Astrocyte (in vitro differentiated cells and primary cell): ENCODE data around the gene TRMT6. TPM values are rescaled to one million over a fixed set of nuclear protein-coding genes. Genes with fewer than 3 reads are reported as not detected.
A peak's percentile ranks its signal among the peaks of the same experiment; 100 is the strongest.

Experiments used
- DNase-seq: peaks from one replicate; pipeline ENCODE4 v3.0.0-alpha.2; 2010; ENCODE audit warnings: low read depth
- FAIRE-seq: peaks from 2 replicates; lab custom pipeline; 2011; peaks lifted over from hg19 to GRCh38; lab: Jason Lieb, UNC
- H2AFZ ChIP-seq: 2 replicates; pipeline ENCODE4 v1.6.0; 2012; ENCODE audit warnings: low read depth, low read length, inconsistent platforms
- H3K27ac ChIP-seq: 2 replicates; pipeline ENCODE4 v1.5.1; 2011; ENCODE audit warnings: low read depth, low read length, inconsistent platforms
- H3K27me3 ChIP-seq: 2 replicates; pipeline ENCODE4 v1.6.0; 2011; ENCODE audit warnings: low read length, inconsistent platforms; ENCODE audit not compliant: insufficient read depth
- H3K36me3 ChIP-seq: 2 replicates; pipeline ENCODE4 v1.5.1; 2011; ENCODE audit warnings: low read length, inconsistent platforms; ENCODE audit not compliant: insufficient read depth
- H3K4me1 ChIP-seq: 2 replicates; pipeline ENCODE4 v1.5.1; 2011; ENCODE audit warnings: low read length, inconsistent platforms; ENCODE audit not compliant: insufficient read depth
- H3K4me2 ChIP-seq: 2 replicates; pipeline ENCODE4 v1.6.0; 2012; ENCODE audit warnings: low read length, inconsistent platforms
- H3K4me3 ChIP-seq: 2 replicates; pipeline ENCODE4 v1.5.1; 2011; ENCODE audit warnings: low read depth, mild to moderate bottlenecking, low read length, inconsistent platforms; ENCODE audit not compliant: insufficient read depth
- H3K79me2 ChIP-seq: 2 replicates; pipeline ENCODE4 v1.6.0; 2012; ENCODE audit warnings: mild to moderate bottlenecking, low read length, inconsistent platforms; ENCODE audit not compliant: insufficient read depth
- H3K9ac ChIP-seq: 2 replicates; pipeline ENCODE4 v1.6.0; 2012; ENCODE audit warnings: mild to moderate bottlenecking, low read length, inconsistent platforms
- H3K9me3 ChIP-seq: 2 replicates; pipeline ENCODE4 v1.5.1; 2012; ENCODE audit warnings: low read depth, mild to moderate bottlenecking, low read length, inconsistent platforms; ENCODE audit not compliant: insufficient read depth
- H4K20me1 ChIP-seq: 2 replicates; pipeline ENCODE4 v1.6.0; 2012; ENCODE audit warnings: low read length, inconsistent platforms; ENCODE audit not compliant: insufficient read depth
- H3K27ac Mint-ChIP-seq: one replicate; pipeline ENCODE4 v1.8.0; 2021; ENCODE audit warnings: mild to moderate bottlenecking, mixed read lengths; ENCODE audit not compliant: unreplicated experiment
- H3K27me3 Mint-ChIP-seq: one replicate; pipeline ENCODE4 v1.8.0; 2021; ENCODE audit warnings: low read depth, mixed read lengths; ENCODE audit not compliant: unreplicated experiment
- H3K36me3 Mint-ChIP-seq: one replicate; pipeline ENCODE4 v1.8.0; 2021; ENCODE audit warnings: low read depth, mixed read lengths; ENCODE audit not compliant: unreplicated experiment
- H3K4me1 Mint-ChIP-seq: one replicate; pipeline ENCODE4 v1.8.0; 2021; ENCODE audit warnings: low read depth, mixed read lengths; ENCODE audit not compliant: unreplicated experiment
- H3K4me3 Mint-ChIP-seq: one replicate; pipeline ENCODE4 v1.8.0; 2021; ENCODE audit warnings: mild to moderate bottlenecking, moderate library complexity, mixed read lengths; ENCODE audit not compliant: unreplicated experiment
- H3K9me3 Mint-ChIP-seq: one replicate; pipeline ENCODE4 v1.8.0; 2021; ENCODE audit warnings: mild to moderate bottlenecking, mixed read lengths; ENCODE audit not compliant: unreplicated experiment
- CTCF ChIP-seq: IDR thresholded peaks from 2 replicates; pipeline ENCODE4 v1.5.1; 2011; ENCODE audit warnings: low read depth, mild to moderate bottlenecking, inconsistent platforms, low read length, moderate library complexity; ENCODE audit not compliant: insufficient read depth
- EZH2 ChIP-seq: IDR thresholded peaks from 2 replicates; pipeline ENCODE4 v1.6.1; 2012; ENCODE audit warnings: mild to moderate bottlenecking, low read length, inconsistent platforms; ENCODE audit not compliant: insufficient read depth
- total RNA-seq: library from RNA; stranded (reverse); gene quantifications from 2 replicates; pipeline ENCODE4 v1.2.1, GENCODE V29; 2021

Gene TRMT6
- total RNA-seq, 1 donor from 2014 or later: 14.4 TPM

DNA sequence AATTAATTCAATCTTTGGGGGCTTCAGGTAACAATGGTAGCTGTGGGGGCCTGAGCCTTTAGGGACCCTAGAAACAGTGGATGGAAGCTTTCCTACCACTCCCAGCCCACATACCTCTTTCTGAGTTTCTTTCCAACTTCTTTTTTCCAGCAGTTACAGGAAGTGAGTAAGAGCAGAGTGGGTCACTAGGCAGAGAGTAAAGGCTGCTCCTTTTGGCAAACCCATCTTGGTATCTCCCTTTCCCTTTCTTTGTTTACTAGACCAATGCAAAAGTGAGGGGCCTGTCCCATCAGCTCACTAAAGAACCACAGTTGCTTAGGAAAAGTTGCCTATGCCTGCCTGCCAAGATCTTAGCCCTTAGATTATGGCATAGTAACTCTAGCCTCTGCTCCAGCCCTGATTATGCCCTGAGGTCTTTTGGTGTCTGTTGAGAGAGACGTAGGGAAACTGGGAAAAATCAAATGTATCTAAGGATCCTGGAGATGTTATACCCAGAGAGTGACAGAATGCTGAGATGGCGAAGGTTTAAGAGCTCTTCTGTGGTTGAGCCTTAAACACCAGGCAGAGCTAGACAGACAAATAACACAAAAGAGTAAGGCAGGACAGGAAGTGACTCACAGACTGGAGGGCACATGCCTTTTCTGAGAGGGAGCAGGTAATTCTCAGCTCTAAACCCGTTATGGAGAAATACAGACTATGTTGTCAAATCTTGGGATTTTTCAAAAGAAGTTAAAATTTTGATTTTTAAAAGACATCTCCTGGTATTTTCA is 31.3 kb downstream of the TRMT6 start:
- H3K9me3 ChIP-seq: no peaks in the 10 kb centered on the region
- H4K20me1 ChIP-seq: no peaks in the 10 kb centered on the region
- peaks cover 18% of the 10 kb centered on the region for H3K4me1 ChIP-seq
- no peaks in the 10 kb centered on the region for H3K36me3 Mint-ChIP-seq
- peak overlapping the region; percentile 90 for H3K27ac Mint-ChIP-seq
- H3K4me1 Mint-ChIP-seq: peaks cover 27% of the 10 kb centered on the region
- DNase-seq (peak; percentile 69), FAIRE-seq (peak; percentile 92)
- peak overlapping the region; percentile 53 for H3K27ac ChIP-seq
- H3K36me3 ChIP-seq: no peaks in the 10 kb centered on the region
- peaks cover 4% of the 10 kb centered on the region for H3K9me3 Mint-ChIP-seq
- peak overlapping the region; percentile 36 for H3K9ac ChIP-seq
- no peak overlapping the region for H3K4me3 Mint-ChIP-seq
- peak overlapping the region; percentile 85 for H3K4me2 ChIP-seq
- H3K79me2 ChIP-seq: no peaks in the 10 kb centered on the region
- H3K27me3 Mint-ChIP-seq: peaks cover 3% of the 10 kb centered on the region
- TF ChIP-seq EZH2 (no peak), CTCF (no peak)
- H2AFZ ChIP-seq: peak overlapping the region; percentile 45
- H3K4me3 ChIP-seq: peak overlapping the region; percentile 48
- H3K27me3 ChIP-seq: peaks cover 3% of the 10 kb centered on the region

DNA sequence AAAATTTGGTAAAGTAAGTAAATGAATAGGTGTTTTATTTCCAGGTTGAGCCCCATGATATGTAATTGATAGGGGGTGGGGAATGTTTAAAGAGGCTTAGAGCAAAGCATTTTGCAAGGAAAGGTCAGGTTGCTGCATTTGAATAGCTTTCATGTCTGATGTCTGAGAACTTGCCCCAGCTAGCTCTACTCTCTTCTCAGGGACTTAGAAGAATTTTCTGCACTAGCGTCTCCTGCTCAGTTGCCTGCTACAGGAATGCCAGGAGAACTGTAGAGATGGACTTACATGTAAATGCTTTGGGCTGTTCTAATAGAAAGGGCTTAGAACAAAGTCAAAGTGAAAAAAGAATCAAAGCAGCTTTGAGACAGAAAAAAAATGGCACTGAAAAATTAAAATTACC is 35.5 kb downstream of the TRMT6 start:
- DNase-seq: no peak
- Mint-ChIP-seq H3K27me3 (no peaks in the 10 kb centered on the region), H3K4me3 (no peak overlapping the region), H3K27ac (no peak overlapping the region), H3K9me3 (peaks cover 2% of the 10 kb centered on the region), H3K4me1 (peaks cover 20% of the 10 kb centered on the region), H3K36me3 (no peaks in the 10 kb centered on the region)
- H3K36me3 ChIP-seq: no peaks in the 10 kb centered on the region
- no peak overlapping the region for H3K27ac ChIP-seq
- H3K4me2 ChIP-seq: no peak overlapping the region
- H3K4me1 ChIP-seq: peaks cover 20% of the 10 kb centered on the region
- no peaks in the 10 kb centered on the region for H4K20me1 ChIP-seq
- no peaks in the 10 kb centered on the region for H3K79me2 ChIP-seq
- peaks cover 9% of the 10 kb centered on the region for H3K27me3 ChIP-seq
- no peak overlapping the region for H3K9ac ChIP-seq
- no peak for FAIRE-seq
- no peaks in the 10 kb centered on the region for H3K9me3 ChIP-seq
- no peak overlapping the region for H3K4me3 ChIP-seq
- TF ChIP-seq CTCF: no peak
- TF ChIP-seq EZH2: no peak
- no peak overlapping the region for H2AFZ ChIP-seq

DNA sequence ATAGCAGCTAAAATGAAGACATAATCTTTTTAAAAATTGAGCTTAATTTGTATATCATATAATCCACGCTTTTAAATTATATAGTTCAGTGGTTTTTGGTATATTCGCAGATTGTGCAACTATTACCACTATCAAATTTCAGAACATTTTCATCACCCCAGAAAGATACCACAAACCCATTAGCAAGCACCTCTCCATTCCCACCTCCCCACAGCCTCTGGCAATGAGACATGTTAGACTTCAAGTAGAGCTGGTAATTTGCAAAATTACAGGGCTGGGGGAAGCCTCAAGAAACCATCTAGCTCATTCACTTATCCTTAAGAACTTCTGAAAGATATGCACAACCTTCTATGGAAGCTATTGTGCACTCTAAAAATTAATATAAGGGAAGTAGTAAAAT is 37.2 kb downstream of the TRMT6 start:
- Histone ChIP-seq H4K20me1 (no peaks in the 10 kb centered on the region), H2AFZ (no peak overlapping the region), H3K79me2 (no peaks in the 10 kb centered on the region), H3K9me3 (no peaks in the 10 kb centered on the region), H3K4me3 (no peak overlapping the region), H3K4me1 (peaks cover 8% of the 10 kb centered on the region), H3K4me2 (no peak overlapping the region), H3K27ac (no peak overlapping the region), H3K36me3 (no peaks in the 10 kb centered on the region), H3K27me3 (peaks cover 12% of the 10 kb centered on the region), H3K9ac (no peak overlapping the region)
- Mint-ChIP-seq H3K4me1 (peaks cover 4% of the 10 kb centered on the region), H3K27me3 (no peaks in the 10 kb centered on the region), H3K9me3 (peaks cover 2% of the 10 kb centered on the region), H3K27ac (no peak overlapping the region), H3K36me3 (no peaks in the 10 kb centered on the region), H3K4me3 (no peak overlapping the region)
- FAIRE-seq: no peak
- TF ChIP-seq EZH2 (no peak), CTCF (no peak)
- DNase-seq: no peak
